ENCODE measurements around the gene SYNRG.

GRCh38 chr17:37642681-37643080 is 33.5 kb upstream of the SYNRG start:
- no peak for TF ChIP-seq CTCF (IDR thresholded peaks at IDR 0.05; ENCODE audit: low read length)
- TF ChIP-seq EZH2 (IDR thresholded peaks at IDR 0.05; ENCODE audit: borderline replicate concordance, low read length), result no peak

Data from OCI-LY1 (cell line).